Kidney (tissue), 14 donors: ENCODE results near the gene PAX1. TPM values are rescaled to one million over a fixed set of nuclear protein-coding genes. Genes with fewer than 3 reads are reported as not detected.
A peak's percentile ranks its signal among the peaks of the same experiment; 100 is the strongest.

ENCODE experiments used
- DNase-seq, 5 donors: peaks; one replicate each; pipeline ENCODE4 v3.0.0-alpha.2; 2013 to 2020
- FAIRE-seq: peaks from 2 replicates; lab custom pipeline; 2012; peaks lifted over from hg19 to GRCh38; lab: Jason Lieb, UNC
- H3K27ac ChIP-seq, 2 donors: one replicate each; pipeline ENCODE4 v1.7.0; 2013; ENCODE audit warnings: low read depth in 2 of 2, low read length in 2 of 2, inconsistent platforms in 1 of 2
- H3K27me3 ChIP-seq: one replicate; pipeline ENCODE4 v1.7.1; 2013; ENCODE audit warnings: low read length, inconsistent platforms; ENCODE audit not compliant: control insufficient read depth, insufficient read depth
- H3K36me3 ChIP-seq, 3 donors: one replicate each; pipeline versions ENCODE4 v1.7.0 to v1.7.1; 2013; ENCODE audit warnings: low read length in 3 of 3, control low read depth in 1 of 3, inconsistent platforms in 1 of 3; ENCODE audit not compliant: insufficient read depth in 3 of 3, control insufficient read depth in 2 of 3
- H3K4me1 ChIP-seq, 3 donors: one replicate each; pipeline versions ENCODE4 v1.7.0 to v1.7.1; 2013; ENCODE audit warnings: low read length in 3 of 3, inconsistent platforms in 1 of 3, low read depth in 1 of 3; ENCODE audit not compliant: control insufficient read depth in 2 of 3, insufficient read depth in 2 of 3
- H3K4me3 ChIP-seq, 3 donors: one replicate each; pipeline versions ENCODE4 v1.7.0 to v1.8.1; 2013; ENCODE audit warnings: low read length in 3 of 3, control low read depth in 1 of 3, inconsistent platforms in 1 of 3
- H3K9ac ChIP-seq, 3 donors: one replicate each; pipeline versions ENCODE4 v1.7.0 to v1.7.1; 2013; ENCODE audit warnings: low read length in 3 of 3, control low read depth in 1 of 3, inconsistent platforms in 1 of 3
- H3K9me3 ChIP-seq, 3 donors: one replicate each; pipeline versions ENCODE4 v1.7.0 to v1.7.1; 2013; ENCODE audit warnings: low read length in 3 of 3, control low read depth in 1 of 3, inconsistent platforms in 1 of 3; ENCODE audit not compliant: control insufficient read depth in 2 of 3, insufficient read depth in 1 of 3
- CTCF ChIP-seq: IDR thresholded peaks from 3 replicates; pipeline ENCODE4 v1.5.1; 2012; ENCODE audit warnings: mild to moderate bottlenecking, moderate library complexity, borderline replicate concordance; ENCODE audit not compliant: insufficient read depth; ENCODE audit errors: extremely low read depth
- intact Hi-C: fragments of 100-400 bp; cut with DNase I; formaldehyde crosslinking; loops from one replicate; pipeline ENCODE4 v1.11.1; 2022
- polyA plus RNA-seq: library from polyadenylated mRNA; stranded (reverse); fragments of 350-450 nt; fragmentation: Illumina TruSeq; extraction: RNeasy Lipid Tissue Mini Kit (QIAGEN cat#74804); gene quantifications from one replicate; pipeline ENCODE4 v1.2.3, GENCODE V29; 2014; ENCODE audit warnings: low read depth, low replicate concordance; ENCODE audit not compliant: insufficient read depth
- total RNA-seq: library from RNA; stranded (reverse); fragmentation: NEBNext Ultra II Directional; extraction: Animal tissue kit (Norgen Biotek cat#: 25700); gene quantifications from one replicate; pipeline ENCODE4 v1.2.1, GENCODE V29; 2021
- donor health status: control.
- donor health status: control.
- donor health status: control.
- donor health status: control.
- donor health status: control.
- donor health status: DM: yes; HTN: yes; CAD: no.
- donor health status: Normal renal cell carcinoma (clear cell type).

Gene PAX1
- total and polyA plus RNA-seq, 2 donors from 2014 or later, result not detected

GRCh38 chr20:21684671-21685070, 20.8 kb upstream of the PAX1 start:
- Histone ChIP-seq H3K4me1 (peaks cover 0 to 3% (median 0%) of the 10 kb centered on the region in 3 donors), H3K27me3 (no peaks in the 10 kb centered on the region), H3K9me3 (no peaks in the 10 kb centered on the region), H3K9ac (no peak overlapping the region), H3K36me3 (no peaks in the 10 kb centered on the region), H3K4me3 (no peak overlapping the region), H3K27ac (no peak overlapping the region)
- intact Hi-C loops, result no loop called here
- no peak for FAIRE-seq
- peak in 1 of 5 donors; percentile 0 for DNase-seq
- TF ChIP-seq CTCF, result no peak

DNA sequence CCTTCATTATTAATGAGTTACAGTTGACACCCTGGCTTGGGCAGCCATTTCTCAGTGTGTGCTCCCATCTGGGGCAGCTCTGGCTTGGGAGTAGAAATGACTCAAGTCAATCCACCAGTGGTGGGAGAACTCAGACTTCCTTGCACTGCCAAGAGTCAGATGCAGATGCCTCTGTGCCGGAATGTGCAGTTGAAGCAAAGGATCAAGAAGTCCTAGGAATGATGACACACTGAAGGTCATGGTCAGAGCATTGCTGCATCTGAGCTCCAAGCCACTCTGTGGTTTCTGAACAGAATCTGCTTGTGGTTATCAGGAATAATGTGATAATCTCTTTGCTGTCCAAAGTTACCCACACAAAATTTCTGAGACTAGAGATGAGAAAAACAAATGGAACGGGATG, 19.5 kb upstream of the PAX1 start:
- no peak overlapping the region for H3K27ac ChIP-seq
- peaks cover 0 to 3% (median 0%) of the 10 kb centered on the region in 3 donors for H3K4me1 ChIP-seq
- intact Hi-C loops, result no loop called here
- DNase-seq, result no peak
- no peak for TF ChIP-seq CTCF
- H3K9me3 ChIP-seq, result no peaks in the 10 kb centered on the region
- H3K27me3 ChIP-seq, result no peaks in the 10 kb centered on the region
- H3K9ac ChIP-seq, result no peak overlapping the region
- no peak for FAIRE-seq
- H3K4me3 ChIP-seq, result no peak overlapping the region
- H3K36me3 ChIP-seq, result no peaks in the 10 kb centered on the region

- peak in 1 of 5 donors; percentile 43 for DNase-seq
- Histone ChIP-seq H3K4me1 (no peaks in the 10 kb centered on the region), H3K4me3 (no peak overlapping the region), H3K9ac (no peak overlapping the region), H3K27ac (no peak overlapping the region), H3K9me3 (no peaks in the 10 kb centered on the region), H3K27me3 (peaks cover 21% of the 10 kb centered on the region), H3K36me3 (no peaks in the 10 kb centered on the region)
- peak; percentile 26 for TF ChIP-seq CTCF
- intact Hi-C loops, result no loop called here
- FAIRE-seq, result no peak
Observed at GRCh38 chr20:21693322-21693721, 12.1 kb upstream of the PAX1 start.
